ENCODE data around the gene ZC3H18.

DNA sequence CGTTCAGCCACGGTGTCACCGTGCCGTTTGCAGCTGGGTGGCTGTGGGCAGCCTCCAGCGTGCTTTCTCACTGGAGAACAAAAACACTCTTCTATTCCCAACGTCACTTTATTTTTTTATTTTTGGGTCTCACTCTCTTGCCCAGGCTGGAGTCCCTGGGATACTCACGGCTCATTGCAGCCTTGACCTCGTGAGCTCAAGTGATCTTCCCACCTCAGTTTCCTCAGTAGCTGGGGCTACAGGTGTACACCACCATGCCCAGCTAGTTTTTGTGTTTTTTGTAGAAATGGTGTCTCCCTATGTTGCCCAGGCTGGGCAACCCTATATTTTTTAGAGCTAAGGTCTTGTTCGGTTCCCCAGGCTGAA, 34.4 kb upstream of the ZC3H18 start:
- TF ChIP-seq EZH2 (IDR thresholded peaks at IDR 0.05; ENCODE audit: borderline replicate concordance) = no peak
- no peak for TF ChIP-seq CTCF (IDR thresholded peaks at IDR 0.05; ENCODE audit: poor library complexity)
